Gastroesophageal sphincter (tissue), 3 donors: ENCODE measurements around the gene CEMIP2.

Experiments
- CTCF ChIP-seq, 4 experiments: fragments of 200-600 bp in 2 of 4; fragments of 450-650 bp in 2 of 4; sonication (generic) in 1 of 4; IDR thresholded peaks; one replicate each; pipeline ENCODE4 v1.5.1; 2017 to 2019; ENCODE audit warnings: antibody characterized with exemption in 4 of 4, mild to moderate bottlenecking in 2 of 4, moderate library complexity in 2 of 4
- POLR2A ChIP-seq, 2 donors: fragments of 450-650 bp; IDR thresholded peaks; one replicate each; pipeline ENCODE4 v1.6.1; 2017; ENCODE audit warnings: antibody characterized with exemption in 2 of 2, mild to moderate bottlenecking in 2 of 2, moderate library complexity in 1 of 2
- POLR2AphosphoS5 ChIP-seq: sonication (generic); formaldehyde crosslinking; IDR thresholded peaks from one replicate; pipeline ENCODE4 v1.6.1; 2017; ENCODE audit warnings: antibody characterized with exemption

GRCh38 chr9:71677209-71677608 is 91.1 kb downstream of the CEMIP2 start:
- TF ChIP-seq POLR2AphosphoS5 (no peak), CTCF (IDR thresholded peaks at IDR 0.05) (no peak), POLR2A (IDR thresholded peaks at IDR 0.05) (no peak)
